ENCODE data around the gene CAMK1. TPM values are rescaled to one million over a fixed set of nuclear protein-coding genes. Genes with fewer than 3 reads are reported as not detected.

The CAMK1 gene
- total RNA-seq: 40.1 and 41.0 TPM in 2 replicates

DNA sequence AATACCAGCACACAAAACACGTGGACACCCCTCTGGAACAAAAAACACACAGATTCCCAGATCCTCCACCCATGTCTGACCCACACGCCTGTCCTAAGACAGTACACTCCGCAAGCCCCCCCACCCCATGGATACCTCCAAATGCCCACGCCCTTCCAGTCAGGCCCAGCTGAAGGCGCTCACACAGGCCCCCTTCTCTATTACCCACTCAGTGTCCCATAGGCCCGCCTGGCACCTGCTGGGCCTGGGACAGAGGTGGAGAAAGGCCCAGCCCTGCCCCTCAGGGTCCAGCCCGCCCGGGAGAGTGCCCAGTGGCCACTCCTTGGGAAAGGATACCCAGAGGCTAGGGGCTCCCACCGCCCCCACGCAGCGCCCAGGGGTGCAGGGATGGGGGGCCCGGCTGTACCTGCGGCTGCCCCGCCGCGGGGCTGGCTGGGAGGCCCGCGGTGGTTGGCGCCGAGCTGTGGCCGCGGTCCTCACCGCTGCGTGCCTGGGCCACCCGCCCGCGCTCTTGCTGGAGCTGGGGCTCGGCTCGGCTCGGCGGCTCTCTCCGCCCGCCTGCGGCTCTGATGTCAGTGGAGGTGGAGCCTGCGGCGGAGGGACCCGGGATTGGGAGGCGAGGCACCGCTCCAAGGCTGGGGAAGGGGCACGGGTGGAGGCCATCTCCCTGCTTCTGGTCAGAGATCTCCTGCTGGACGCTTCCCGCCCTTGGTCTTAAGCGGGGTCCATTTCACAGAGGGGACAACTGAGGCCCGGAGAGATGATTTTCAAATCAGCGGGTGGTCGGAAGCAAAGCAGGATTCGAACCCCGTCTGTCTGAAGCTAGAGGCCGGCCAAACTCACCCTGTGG, at the start of gene CAMK1:
Gene CAMK1, minus strand, starts transcription at position 522 of the 850 bp plus-strand sequence. CDS start 2,198 bp downstream, outside the sequence.
- TF ChIP-seq, protein P1, sequence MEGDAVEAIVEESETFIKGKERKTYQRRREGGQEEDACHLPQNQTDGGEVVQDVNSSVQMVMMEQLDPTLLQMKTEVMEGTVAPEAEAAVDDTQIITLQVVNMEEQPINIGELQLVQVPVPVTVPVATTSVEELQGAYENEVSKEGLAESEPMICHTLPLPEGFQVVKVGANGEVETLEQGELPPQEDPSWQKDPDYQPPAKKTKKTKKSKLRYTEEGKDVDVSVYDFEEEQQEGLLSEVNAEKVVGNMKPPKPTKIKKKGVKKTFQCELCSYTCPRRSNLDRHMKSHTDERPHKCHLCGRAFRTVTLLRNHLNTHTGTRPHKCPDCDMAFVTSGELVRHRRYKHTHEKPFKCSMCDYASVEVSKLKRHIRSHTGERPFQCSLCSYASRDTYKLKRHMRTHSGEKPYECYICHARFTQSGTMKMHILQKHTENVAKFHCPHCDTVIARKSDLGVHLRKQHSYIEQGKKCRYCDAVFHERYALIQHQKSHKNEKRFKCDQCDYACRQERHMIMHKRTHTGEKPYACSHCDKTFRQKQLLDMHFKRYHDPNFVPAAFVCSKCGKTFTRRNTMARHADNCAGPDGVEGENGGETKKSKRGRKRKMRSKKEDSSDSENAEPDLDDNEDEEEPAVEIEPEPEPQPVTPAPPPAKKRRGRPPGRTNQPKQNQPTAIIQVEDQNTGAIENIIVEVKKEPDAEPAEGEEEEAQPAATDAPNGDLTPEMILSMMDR (conservative IDR thresholded peaks at IDR 0.05; ENCODE audit: low read depth, low read length): no peak
- H3K4me3 ChIP-seq (ENCODE audit: low read depth, low read length): peak within 1 kb of the TSS; percentile 74
- no peak for DNase-seq (ENCODE audit: low read depth)

GRCh38 chr3:9818666-9819335, 49.1 kb upstream of the CAMK1 start:
- DNase-seq (ENCODE audit: low read depth): no peak
- no peak overlapping the region for H3K4me3 ChIP-seq (ENCODE audit: low read depth, low read length)
- TF ChIP-seq, protein P1 (conservative IDR thresholded peaks at IDR 0.05; ENCODE audit: low read depth, low read length): no peak

GRCh38 chr3:9817436-9817835, 47.7 kb upstream of the CAMK1 start:
- TF ChIP-seq, protein P1 (conservative IDR thresholded peaks at IDR 0.05; ENCODE audit: low read depth, low read length): no peak
- H3K4me3 ChIP-seq (ENCODE audit: low read depth, low read length): no peak overlapping the region
- DNase-seq (ENCODE audit: low read depth): no peak

DNA sequence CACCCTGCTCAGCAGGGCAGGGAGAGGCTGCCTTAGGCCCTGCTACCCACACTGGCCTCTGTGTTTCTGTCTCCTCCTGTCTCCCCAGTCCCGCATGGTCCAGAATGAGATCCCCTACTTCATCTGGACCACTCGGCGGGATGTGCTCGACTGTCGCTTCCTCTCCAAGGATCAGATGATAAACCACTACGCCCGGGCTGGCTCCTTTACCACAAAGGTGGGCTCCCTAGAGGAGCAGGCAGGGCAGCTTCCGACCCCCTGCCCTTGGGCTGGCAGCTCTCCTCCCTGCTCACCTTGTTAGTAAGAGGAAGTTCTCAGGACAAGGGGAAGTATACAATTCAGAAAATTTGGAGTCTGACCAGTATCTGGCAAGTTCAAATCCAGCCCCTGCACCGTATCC, 46.2 kb upstream of the CAMK1 start:
- no peak for DNase-seq (ENCODE audit: low read depth)
- TF ChIP-seq, protein P1 (conservative IDR thresholded peaks at IDR 0.05; ENCODE audit: low read depth, low read length): no peak
- no peak overlapping the region for H3K4me3 ChIP-seq (ENCODE audit: low read depth, low read length)

DNA sequence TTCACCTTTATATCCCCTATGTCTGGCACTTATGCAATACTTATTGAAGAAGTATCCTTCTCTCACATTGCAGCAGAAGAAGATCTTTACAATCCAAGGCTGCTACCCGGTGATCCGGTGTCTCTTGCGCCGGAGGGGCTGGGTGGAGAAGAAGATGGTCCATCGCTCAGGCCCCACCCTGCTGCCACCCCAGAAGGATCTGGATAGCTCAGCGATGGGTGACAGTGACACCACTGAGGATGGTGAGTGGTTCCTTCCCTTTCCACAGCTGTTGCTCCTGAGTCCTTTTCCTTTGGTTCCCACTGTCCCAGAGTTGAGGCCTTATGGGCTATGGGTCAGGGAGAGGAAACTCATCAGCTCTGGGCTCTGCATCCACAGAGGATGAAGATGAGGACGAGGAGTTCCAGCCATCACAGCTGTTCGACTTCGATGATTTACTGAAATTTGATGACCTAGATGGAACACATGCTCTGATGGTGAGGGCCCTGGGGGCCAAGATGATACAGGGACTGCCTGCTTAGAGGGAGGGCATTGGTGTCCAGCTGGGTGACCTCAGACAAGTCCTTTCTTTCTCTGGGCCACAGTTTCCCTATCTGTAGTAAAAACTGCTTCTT, 43.2 kb upstream of the CAMK1 start:
- no peak overlapping the region for H3K4me3 ChIP-seq (ENCODE audit: low read depth, low read length)
- TF ChIP-seq, protein P1 (conservative IDR thresholded peaks at IDR 0.05; ENCODE audit: low read depth, low read length): no peak
- DNase-seq (ENCODE audit: low read depth): no peak

DNA sequence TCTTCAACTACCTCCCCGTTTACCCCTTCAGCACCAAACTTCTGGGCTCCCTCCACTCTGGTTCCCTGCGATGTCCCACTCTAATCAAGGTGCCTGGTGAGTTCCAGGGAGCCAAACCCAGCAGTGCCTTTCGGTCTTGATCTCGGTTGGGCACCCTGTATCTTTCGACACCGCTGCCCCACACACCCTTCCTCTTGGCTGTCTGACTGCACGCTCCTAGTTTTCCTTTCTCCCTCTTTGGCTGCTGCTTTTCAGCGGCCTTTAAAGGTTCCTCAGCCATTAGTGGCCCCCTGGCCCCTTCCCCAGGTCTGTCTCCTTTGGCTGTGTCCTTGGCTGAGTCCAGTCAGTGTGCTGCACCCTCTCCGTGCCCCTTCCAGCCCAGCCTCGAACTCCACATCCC, 41.1 kb upstream of the CAMK1 start:
- H3K4me3 ChIP-seq (ENCODE audit: low read depth, low read length): peak overlapping the region; percentile 66
- TF ChIP-seq, protein P1 (conservative IDR thresholded peaks at IDR 0.05; ENCODE audit: low read depth, low read length): no peak
- no peak for DNase-seq (ENCODE audit: low read depth)
